GM12872 (cell line): Measurements from ENCODE around the gene ABCC1.

ENCODE experiments used
- TF ChIP-seq, protein P1 (sequence below): IDR thresholded peaks from 3 replicates; pipeline ENCODE4 v1.5.1; 2011; ENCODE audit warnings: low read depth, mild to moderate bottlenecking, low read length, moderate library complexity; ENCODE audit not compliant: insufficient read depth

Gene ABCC1

DNA sequence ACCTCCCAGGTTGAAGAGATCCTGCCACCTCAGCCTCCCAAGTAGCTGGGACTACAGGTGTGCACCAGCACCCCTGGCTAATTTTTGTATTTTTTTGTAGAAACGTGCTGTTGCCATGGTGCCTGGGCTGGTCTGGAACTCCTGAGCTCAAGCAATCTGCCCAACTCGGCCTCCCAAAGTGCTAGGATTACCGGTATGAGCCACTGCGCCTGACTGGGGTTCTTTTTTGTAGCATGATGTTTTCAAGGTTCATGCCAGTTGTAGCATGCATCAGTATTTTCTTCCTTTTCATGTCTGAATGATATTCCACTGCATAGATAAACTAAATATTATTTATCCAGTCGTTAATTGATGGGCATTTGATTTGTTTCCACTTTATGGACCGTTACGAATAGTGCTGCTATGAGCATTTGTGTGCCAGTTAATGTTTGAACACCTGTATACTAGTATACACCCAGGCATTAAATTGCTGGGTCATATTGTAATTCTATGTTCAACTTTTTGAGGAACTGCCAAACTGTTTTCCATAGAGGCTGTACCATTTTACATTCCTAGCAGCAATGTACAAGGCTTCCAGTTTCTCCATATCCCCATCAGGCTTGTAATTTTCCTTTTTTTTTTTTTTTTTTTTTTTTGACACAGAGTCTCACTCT lies 36.2 kb upstream of the ABCC1 start:
- TF ChIP-seq, protein P1, sequence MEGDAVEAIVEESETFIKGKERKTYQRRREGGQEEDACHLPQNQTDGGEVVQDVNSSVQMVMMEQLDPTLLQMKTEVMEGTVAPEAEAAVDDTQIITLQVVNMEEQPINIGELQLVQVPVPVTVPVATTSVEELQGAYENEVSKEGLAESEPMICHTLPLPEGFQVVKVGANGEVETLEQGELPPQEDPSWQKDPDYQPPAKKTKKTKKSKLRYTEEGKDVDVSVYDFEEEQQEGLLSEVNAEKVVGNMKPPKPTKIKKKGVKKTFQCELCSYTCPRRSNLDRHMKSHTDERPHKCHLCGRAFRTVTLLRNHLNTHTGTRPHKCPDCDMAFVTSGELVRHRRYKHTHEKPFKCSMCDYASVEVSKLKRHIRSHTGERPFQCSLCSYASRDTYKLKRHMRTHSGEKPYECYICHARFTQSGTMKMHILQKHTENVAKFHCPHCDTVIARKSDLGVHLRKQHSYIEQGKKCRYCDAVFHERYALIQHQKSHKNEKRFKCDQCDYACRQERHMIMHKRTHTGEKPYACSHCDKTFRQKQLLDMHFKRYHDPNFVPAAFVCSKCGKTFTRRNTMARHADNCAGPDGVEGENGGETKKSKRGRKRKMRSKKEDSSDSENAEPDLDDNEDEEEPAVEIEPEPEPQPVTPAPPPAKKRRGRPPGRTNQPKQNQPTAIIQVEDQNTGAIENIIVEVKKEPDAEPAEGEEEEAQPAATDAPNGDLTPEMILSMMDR, result no peak

DNA sequence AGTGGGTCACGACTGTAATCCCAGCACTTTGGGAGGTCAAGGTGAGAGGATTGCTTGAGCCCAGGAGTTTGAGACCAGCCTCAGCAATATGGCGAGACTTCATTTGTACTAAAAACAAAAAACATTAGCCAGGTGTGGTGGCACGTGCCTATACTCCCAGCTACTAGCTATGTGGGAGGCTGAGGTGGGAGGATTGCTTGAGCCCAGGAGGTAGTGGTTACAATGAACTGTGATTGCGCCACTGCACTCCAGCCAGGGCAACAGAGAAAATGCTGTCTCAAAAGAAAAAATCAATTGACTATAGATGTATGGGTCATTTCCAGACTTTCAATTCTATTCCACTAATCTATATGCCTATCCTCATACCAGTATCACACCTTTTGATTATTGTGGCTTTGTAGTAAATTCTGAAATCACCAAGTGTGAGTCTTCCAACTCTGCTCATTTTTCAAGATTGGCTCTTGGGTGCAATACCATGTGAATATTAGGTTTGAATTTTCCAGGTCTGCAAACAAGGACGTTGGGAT lies 33.8 kb upstream of the ABCC1 start:
- TF ChIP-seq, protein P1, result no peak

DNA sequence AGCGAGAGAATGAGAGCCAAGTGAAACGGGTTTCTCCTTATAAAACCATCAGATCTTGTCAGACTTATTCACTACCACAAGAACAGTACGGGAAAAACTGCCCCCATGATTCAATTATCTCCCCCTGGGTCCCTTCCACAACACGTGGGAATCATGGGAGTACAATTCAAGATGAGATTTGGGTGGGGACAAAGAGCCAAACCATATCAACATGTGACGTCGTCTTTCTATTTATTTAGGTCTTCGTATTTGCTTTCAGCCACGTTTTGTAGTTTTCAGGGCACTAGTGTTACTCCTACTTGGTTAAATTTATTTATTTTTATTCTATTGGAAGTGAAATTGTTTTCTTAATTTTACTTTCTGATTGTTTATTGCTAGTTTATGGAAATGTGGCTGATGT lies 33.1 kb upstream of the ABCC1 start:
- TF ChIP-seq, protein P1, result no peak

DNA sequence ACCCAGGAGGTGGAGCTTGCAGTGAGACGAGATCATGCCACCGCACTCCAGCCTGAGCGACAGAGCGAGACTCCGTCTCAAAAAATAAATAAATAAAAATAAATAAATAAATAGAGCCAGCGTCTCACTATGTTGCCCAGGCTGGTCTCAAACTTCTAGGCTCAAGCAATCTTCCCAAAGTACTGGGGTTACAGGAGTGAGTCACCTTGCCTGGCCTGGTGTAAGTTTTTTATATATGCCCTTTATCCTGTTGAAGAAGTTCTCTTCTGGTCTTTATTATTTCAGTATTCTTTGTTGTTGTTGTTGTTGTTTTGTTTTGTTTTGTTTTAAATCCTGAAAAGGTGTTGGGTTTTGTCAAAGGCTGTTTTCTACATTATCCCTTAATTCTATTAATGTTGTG lies 30.1 kb upstream of the ABCC1 start:
- TF ChIP-seq, protein P1, result no peak

DNA sequence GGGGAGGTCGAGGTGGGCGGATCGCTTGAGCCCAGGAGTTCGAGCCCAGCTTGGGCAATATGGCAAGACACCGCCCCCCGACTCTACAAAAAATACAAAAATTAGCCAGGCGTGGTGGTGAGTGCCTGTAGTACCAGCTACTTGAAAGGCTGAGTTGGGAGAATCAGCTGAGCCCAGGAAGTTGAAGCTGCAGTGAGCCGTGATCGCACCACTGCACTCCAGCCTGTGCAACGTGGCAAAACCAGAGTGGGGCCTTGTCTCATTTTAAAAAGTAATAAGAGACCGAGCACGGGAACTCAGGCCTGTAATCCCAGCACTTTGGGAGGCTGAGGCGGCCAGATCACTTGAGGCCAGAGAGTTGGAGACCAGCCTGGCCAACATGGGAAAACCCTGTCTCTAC lies 24.4 kb upstream of the ABCC1 start:
- TF ChIP-seq, protein P1, result no peak

DNA sequence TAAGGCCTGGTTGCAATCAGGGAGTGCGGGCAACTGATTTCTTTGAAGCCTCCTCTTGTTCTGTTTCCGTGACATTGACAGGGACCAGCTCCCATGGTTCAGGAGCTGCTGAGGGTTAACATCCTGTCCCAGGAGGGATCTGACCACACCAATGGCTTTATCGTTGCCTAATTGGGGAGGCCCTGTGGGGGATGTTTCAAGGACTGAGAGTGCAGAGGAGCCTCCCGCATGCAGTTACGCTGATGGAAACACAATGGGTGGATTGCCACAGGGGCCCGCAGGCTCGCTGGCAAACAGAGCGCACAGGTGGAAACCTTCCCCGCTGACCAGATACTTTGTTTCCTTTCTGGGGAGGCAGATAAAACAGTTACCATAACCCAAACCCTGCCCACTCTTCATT lies 23.8 kb upstream of the ABCC1 start:
- TF ChIP-seq, protein P1, result no peak

DNA sequence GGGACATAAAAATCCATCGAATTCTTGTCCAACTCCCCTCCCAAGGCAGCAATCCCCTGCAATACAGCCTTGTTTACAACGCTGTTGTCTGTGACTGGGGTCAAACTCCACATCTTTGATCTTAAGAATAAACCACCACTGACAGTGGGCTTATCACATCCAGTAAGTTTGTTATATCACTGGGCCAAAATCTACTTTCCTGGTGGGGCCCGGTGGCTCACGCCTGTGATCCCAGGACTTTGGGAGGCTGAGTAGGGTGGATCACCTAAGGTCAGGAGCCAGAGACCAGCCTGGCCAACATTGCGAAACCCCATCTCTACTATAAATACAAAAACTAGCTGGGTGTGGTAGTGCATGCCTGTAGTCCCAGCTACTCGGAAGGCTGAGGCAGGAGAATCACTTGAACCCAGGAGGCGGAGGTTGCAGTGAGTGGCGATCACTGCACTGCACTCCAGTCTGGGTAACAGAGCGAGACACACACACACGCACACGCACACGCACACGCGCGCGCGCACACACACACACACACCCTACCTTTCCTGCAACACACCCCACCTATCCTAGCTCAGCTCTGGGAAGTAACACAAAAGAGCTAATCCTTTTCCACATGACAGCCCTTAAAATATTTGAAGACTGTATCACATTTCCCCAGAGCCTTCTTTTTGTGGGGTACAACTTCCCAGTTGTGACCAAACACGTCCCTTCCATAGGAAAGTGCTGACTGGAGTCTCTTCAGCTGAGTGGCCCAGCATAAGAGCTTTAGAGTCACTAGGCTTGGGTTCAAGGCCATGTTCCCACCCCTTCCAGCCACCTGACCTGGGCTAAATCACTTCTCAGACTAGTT lies 20.9 kb upstream of the ABCC1 start:
- TF ChIP-seq, protein P1, result no peak
